ENCODE data around the gene C11orf52.
"Not testable (repeated sequence)": the region's sequence is repeated elsewhere in the genome, so short reads cannot be mapped to it uniquely, and the experiment has no call there.

C11orf52 gene

GRCh38 chr11:111923951-111924350, 5.2 kb downstream of the C11orf52 start:
- Histone ChIP-seq H3K27ac (ENCODE audit: low read depth, low read length) (peak overlapping the region; percentile 46), H3K4me1 (ENCODE audit: control insufficient read depth in 1 of 2, insufficient read depth in 2 of 2, low read length in 2 of 2) (peaks cover 18 to 19% of the 10 kb centered on the region in 2 donors), H3K27me3 (ENCODE audit: control insufficient read depth in 1 of 2, insufficient read depth in 2 of 2, low read length in 2 of 2) (no peaks in the 10 kb centered on the region), H3K4me3 (ENCODE audit: low read depth in 1 of 2, low read length in 2 of 2) (no peak overlapping the region), H3K36me3 (ENCODE audit: control insufficient read depth in 1 of 2, insufficient read depth in 2 of 2, low read length in 2 of 2) (no peaks in the 10 kb centered on the region), H3K9ac (ENCODE audit: low read depth in 1 of 2, low read length in 2 of 2) (no peak overlapping the region), H3K9me3 (ENCODE audit: control insufficient read depth in 1 of 2, low read length in 2 of 2) (no peaks in the 10 kb centered on the region)

GRCh38 chr11:111925953-111926352, 7.2 kb downstream of the C11orf52 start:
- peak overlapping the region; percentile 63 to 73 for H3K4me3 ChIP-seq (ENCODE audit: low read depth in 1 of 2, low read length in 2 of 2)
- no peaks in the 10 kb centered on the region for H3K36me3 ChIP-seq (ENCODE audit: control insufficient read depth in 1 of 2, insufficient read depth in 2 of 2, low read length in 2 of 2)
- peak overlapping the region; percentile 62 to 63 for H3K9ac ChIP-seq (ENCODE audit: low read depth in 1 of 2, low read length in 2 of 2)
- no peaks in the 10 kb centered on the region for H3K27me3 ChIP-seq (ENCODE audit: control insufficient read depth in 1 of 2, insufficient read depth in 2 of 2, low read length in 2 of 2)
- H3K9me3 ChIP-seq (ENCODE audit: control insufficient read depth in 1 of 2, low read length in 2 of 2) = no peaks in the 10 kb centered on the region
- peaks cover 13 to 15% of the 10 kb centered on the region in 2 donors for H3K4me1 ChIP-seq (ENCODE audit: control insufficient read depth in 1 of 2, insufficient read depth in 2 of 2, low read length in 2 of 2)
- H3K27ac ChIP-seq (ENCODE audit: low read depth, low read length) = peak overlapping the region; percentile 89

GRCh38 chr11:111926505-111927391, 8.0 kb downstream of the C11orf52 start:
- peaks cover 13 to 15% of the 10 kb centered on the region in 2 donors for H3K4me1 ChIP-seq (ENCODE audit: control insufficient read depth in 1 of 2, insufficient read depth in 2 of 2, low read length in 2 of 2)
- peak overlapping the region; percentile 68 to 73 for H3K4me3 ChIP-seq (ENCODE audit: low read depth in 1 of 2, low read length in 2 of 2)
- peak overlapping the region; percentile 89 for H3K27ac ChIP-seq (ENCODE audit: low read depth, low read length)
- no peaks in the 10 kb centered on the region for H3K36me3 ChIP-seq (ENCODE audit: control insufficient read depth in 1 of 2, insufficient read depth in 2 of 2, low read length in 2 of 2)
- H3K9ac ChIP-seq (ENCODE audit: low read depth in 1 of 2, low read length in 2 of 2) = peak overlapping the region; percentile 62 to 63
- H3K9me3 ChIP-seq (ENCODE audit: control insufficient read depth in 1 of 2, low read length in 2 of 2) = no peaks in the 10 kb centered on the region
- H3K27me3 ChIP-seq (ENCODE audit: control insufficient read depth in 1 of 2, insufficient read depth in 2 of 2, low read length in 2 of 2) = no peaks in the 10 kb centered on the region

- H3K4me1 ChIP-seq (ENCODE audit: control insufficient read depth in 1 of 2, insufficient read depth in 2 of 2, low read length in 2 of 2) = peaks cover 6 to 13% of the 10 kb centered on the region in 2 donors
- no peaks in the 10 kb centered on the region for H3K36me3 ChIP-seq (ENCODE audit: control insufficient read depth in 1 of 2, insufficient read depth in 2 of 2, low read length in 2 of 2)
- no peak overlapping the region for H3K27ac ChIP-seq (ENCODE audit: low read depth, low read length)
- H3K27me3 ChIP-seq (ENCODE audit: control insufficient read depth in 1 of 2, insufficient read depth in 2 of 2, low read length in 2 of 2) = no peaks in the 10 kb centered on the region
- no peak overlapping the region for H3K9ac ChIP-seq (ENCODE audit: low read depth in 1 of 2, low read length in 2 of 2)
- no peak overlapping the region for H3K4me3 ChIP-seq (ENCODE audit: low read depth in 1 of 2, low read length in 2 of 2)
- no peaks in the 10 kb centered on the region for H3K9me3 ChIP-seq (ENCODE audit: control insufficient read depth in 1 of 2, low read length in 2 of 2)
Measured at GRCh38 chr11:111930472-111930871, 11.8 kb downstream of the C11orf52 start.

GRCh38 chr11:111932611-111932950, 13.9 kb downstream of the C11orf52 start:
- Histone ChIP-seq H3K9me3 (ENCODE audit: control insufficient read depth in 1 of 2, low read length in 2 of 2) (no peaks in the 10 kb centered on the region), H3K36me3 (ENCODE audit: control insufficient read depth in 1 of 2, insufficient read depth in 2 of 2, low read length in 2 of 2) (no peaks in the 10 kb centered on the region), H3K27me3 (ENCODE audit: control insufficient read depth in 1 of 2, insufficient read depth in 2 of 2, low read length in 2 of 2) (no peaks in the 10 kb centered on the region), H3K27ac (ENCODE audit: low read depth, low read length) (no peak overlapping the region), H3K4me1 (ENCODE audit: control insufficient read depth in 1 of 2, insufficient read depth in 2 of 2, low read length in 2 of 2) (peaks cover 8 to 12% of the 10 kb centered on the region in 2 donors), H3K9ac (ENCODE audit: low read depth in 1 of 2, low read length in 2 of 2) (no peak overlapping the region), H3K4me3 (ENCODE audit: low read depth in 1 of 2, low read length in 2 of 2) (no peak overlapping the region)

GRCh38 chr11:111933176-111933575, 14.5 kb downstream of the C11orf52 start:
- H3K9me3 ChIP-seq (ENCODE audit: control insufficient read depth in 1 of 2, low read length in 2 of 2); H3K27ac ChIP-seq (ENCODE audit: low read depth, low read length); H3K9ac ChIP-seq (ENCODE audit: low read depth in 1 of 2, low read length in 2 of 2); H3K36me3 ChIP-seq (ENCODE audit: control insufficient read depth in 1 of 2, insufficient read depth in 2 of 2, low read length in 2 of 2); H3K27me3 ChIP-seq (ENCODE audit: control insufficient read depth in 1 of 2, insufficient read depth in 2 of 2, low read length in 2 of 2); H3K4me3 ChIP-seq (ENCODE audit: low read depth in 1 of 2, low read length in 2 of 2): not testable (repeated sequence)
- H3K4me1 ChIP-seq (ENCODE audit: control insufficient read depth in 1 of 2, insufficient read depth in 2 of 2, low read length in 2 of 2) = peaks cover 12 to 14% of the 10 kb centered on the region in 2 donors

- no peak overlapping the region for H3K9ac ChIP-seq (ENCODE audit: low read depth in 1 of 2, low read length in 2 of 2)
- H3K4me3 ChIP-seq (ENCODE audit: low read depth in 1 of 2, low read length in 2 of 2) = no peak overlapping the region
- H3K27ac ChIP-seq (ENCODE audit: low read depth, low read length) = no peak overlapping the region
- H3K9me3 ChIP-seq (ENCODE audit: control insufficient read depth in 1 of 2, low read length in 2 of 2) = no peaks in the 10 kb centered on the region
- peaks cover 12 to 19% of the 10 kb centered on the region in 2 donors for H3K4me1 ChIP-seq (ENCODE audit: control insufficient read depth in 1 of 2, insufficient read depth in 2 of 2, low read length in 2 of 2)
- H3K36me3 ChIP-seq (ENCODE audit: control insufficient read depth in 1 of 2, insufficient read depth in 2 of 2, low read length in 2 of 2) = no peaks in the 10 kb centered on the region
- no peaks in the 10 kb centered on the region for H3K27me3 ChIP-seq (ENCODE audit: control insufficient read depth in 1 of 2, insufficient read depth in 2 of 2, low read length in 2 of 2)
Measured at GRCh38 chr11:111933872-111934271, 15.2 kb downstream of the C11orf52 start.

GRCh38 chr11:111934306-111934705, 15.6 kb downstream of the C11orf52 start:
- Histone ChIP-seq H3K4me1 (ENCODE audit: control insufficient read depth in 1 of 2, insufficient read depth in 2 of 2, low read length in 2 of 2) (peaks cover 12 to 23% of the 10 kb centered on the region in 2 donors), H3K27ac (ENCODE audit: low read depth, low read length) (no peak overlapping the region), H3K9ac (ENCODE audit: low read depth in 1 of 2, low read length in 2 of 2) (no peak overlapping the region)

GRCh38 chr11:111935317-111936039, 16.8 kb downstream of the C11orf52 start:
- Histone ChIP-seq H3K36me3 (ENCODE audit: control insufficient read depth in 1 of 2, insufficient read depth in 2 of 2, low read length in 2 of 2) (no peaks in the 10 kb centered on the region), H3K4me1 (ENCODE audit: control insufficient read depth in 1 of 2, insufficient read depth in 2 of 2, low read length in 2 of 2) (peaks cover 12 to 23% of the 10 kb centered on the region in 2 donors), H3K27ac (ENCODE audit: low read depth, low read length) (peak overlapping the region; percentile 26), H3K9me3 (ENCODE audit: control insufficient read depth in 1 of 2, low read length in 2 of 2) (no peaks in the 10 kb centered on the region), H3K9ac (ENCODE audit: low read depth in 1 of 2, low read length in 2 of 2) (no peak overlapping the region), H3K4me3 (ENCODE audit: low read depth in 1 of 2, low read length in 2 of 2) (peak overlapping the region in 1 of 2 donors; percentile 13), H3K27me3 (ENCODE audit: control insufficient read depth in 1 of 2, insufficient read depth in 2 of 2, low read length in 2 of 2) (no peaks in the 10 kb centered on the region)

More at GRCh38 chr11:111934306-111934705, 15.6 kb downstream of the C11orf52 start:
- no peaks in the 10 kb centered on the region for H3K36me3 ChIP-seq (ENCODE audit: control insufficient read depth in 1 of 2, insufficient read depth in 2 of 2, low read length in 2 of 2)
- H3K27me3 ChIP-seq (ENCODE audit: control insufficient read depth in 1 of 2, insufficient read depth in 2 of 2, low read length in 2 of 2) = no peaks in the 10 kb centered on the region
- H3K4me3 ChIP-seq (ENCODE audit: low read depth in 1 of 2, low read length in 2 of 2) = no peak overlapping the region
- H3K9me3 ChIP-seq (ENCODE audit: control insufficient read depth in 1 of 2, low read length in 2 of 2) = no peaks in the 10 kb centered on the region

GRCh38 chr11:111936040-111936540, 17.4 kb downstream of the C11orf52 start:
- Histone ChIP-seq H3K9me3 (ENCODE audit: control insufficient read depth in 1 of 2, low read length in 2 of 2) (no peaks in the 10 kb centered on the region), H3K9ac (ENCODE audit: low read depth in 1 of 2, low read length in 2 of 2) (no peak overlapping the region), H3K4me1 (ENCODE audit: control insufficient read depth in 1 of 2, insufficient read depth in 2 of 2, low read length in 2 of 2) (peaks cover 12 to 23% of the 10 kb centered on the region in 2 donors), H3K36me3 (ENCODE audit: control insufficient read depth in 1 of 2, insufficient read depth in 2 of 2, low read length in 2 of 2) (no peaks in the 10 kb centered on the region), H3K4me3 (ENCODE audit: low read depth in 1 of 2, low read length in 2 of 2) (peak overlapping the region in 1 of 2 donors; percentile 85), H3K27me3 (ENCODE audit: control insufficient read depth in 1 of 2, insufficient read depth in 2 of 2, low read length in 2 of 2) (no peaks in the 10 kb centered on the region), H3K27ac (ENCODE audit: low read depth, low read length) (peak overlapping the region; percentile 26)

All from duodenal mucosa (tissue), 2 donors.